Peyer's patch (tissue), 4 donors: Measurements from ENCODE around the gene NSG1. TPM values are rescaled to one million over a fixed set of nuclear protein-coding genes. Genes with fewer than 3 reads are reported as not detected.

Experiments
- DNase-seq, 3 donors: peaks; one replicate each; pipeline ENCODE4 v3.0.0-alpha.2; 2017 to 2019
- H3K27ac ChIP-seq, 4 donors: fragments of 200-600 bp; sonication (generic); one replicate each; pipeline ENCODE4 v1.5.1; 2016 to 2019
- H3K27me3 ChIP-seq, 2 donors: fragments of 200-600 bp; sonication (generic); one replicate each; pipeline ENCODE4 v1.5.1; 2019
- H3K36me3 ChIP-seq, 3 donors: fragments of 200-600 bp; sonication (generic); one replicate each; pipeline ENCODE4 v1.5.1; 2016 to 2019
- H3K4me1 ChIP-seq, 4 donors: fragments of 200-600 bp; sonication (generic); one replicate each; pipeline ENCODE4 v1.5.1; 2016 to 2019
- H3K4me3 ChIP-seq, 4 donors: fragments of 200-600 bp; sonication (generic); 1 replicate in 3 of 4; 2 replicates in 1 of 4; pipeline ENCODE4 v1.5.1; 2016 to 2019; ENCODE audit warnings: mild to moderate bottlenecking in 1 of 4
- H3K9me3 ChIP-seq, 4 donors: fragments of 200-600 bp; sonication (generic); one replicate each; pipeline ENCODE4 v1.5.1; 2016 to 2019; ENCODE audit warnings: mild to moderate bottlenecking in 1 of 4
- POLR2A ChIP-seq, 2 donors: fragments of 450-650 bp; IDR thresholded peaks; one replicate each; pipeline ENCODE4 v1.5.1; 2017; ENCODE audit warnings: antibody characterized with exemption in 2 of 2, mild to moderate bottlenecking in 2 of 2, moderate library complexity in 2 of 2
- total RNA-seq, 4 donors: library from RNA; depleted of rRNA; stranded (reverse); fragments of >200 nt; gene quantifications; one replicate each; pipeline ENCODE4 v1.1.0, GENCODE V29; 2016
- TF ChIP-seq, protein P1 (sequence below), 6 experiments: fragments of 450-650 bp in 4 of 6; fragments of 200-600 bp in 2 of 6; sonication (generic) in 1 of 6; IDR thresholded peaks; one replicate each; pipeline ENCODE4 v1.5.1; 2017 to 2019; ENCODE audit warnings: antibody characterized with exemption in 6 of 6, mild to moderate bottlenecking in 3 of 6, moderate library complexity in 1 of 6

The NSG1 gene
- total RNA-seq, 4 donors from 2014 or later = 2.0 to 13.2 (median 3.7) TPM

DNA sequence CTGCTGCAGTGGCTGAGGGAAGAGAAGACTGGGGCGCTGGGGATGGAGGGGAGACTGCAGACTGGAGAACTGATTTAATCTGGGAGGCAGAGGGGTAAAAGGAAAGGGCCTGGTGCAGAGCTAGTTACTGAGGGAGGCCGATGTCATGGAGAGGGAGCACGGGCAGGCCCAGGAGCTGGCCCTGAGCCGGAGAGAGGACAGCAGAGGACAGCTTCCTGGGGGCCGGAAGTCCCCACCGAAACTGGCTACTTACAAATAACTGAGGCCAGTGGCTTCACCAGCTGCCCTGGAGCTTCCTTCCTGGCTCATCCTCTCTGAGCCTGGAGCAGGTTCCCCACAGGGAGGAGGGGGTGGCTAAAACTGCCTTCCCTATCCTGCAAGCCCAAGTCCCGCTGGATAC, 26.9 kb downstream of the NSG1 start:
- Histone ChIP-seq H3K27ac (no peak overlapping the region), H3K4me1 (no peaks in the 10 kb centered on the region), H3K36me3 (peaks cover 0 to 12% (median 0%) of the 10 kb centered on the region in 3 donors), H3K9me3 (peaks cover 0 to 6% (median 0%) of the 10 kb centered on the region in 4 donors), H3K4me3 (no peak overlapping the region), H3K27me3 (no peaks in the 10 kb centered on the region)
- TF ChIP-seq, protein P1, sequence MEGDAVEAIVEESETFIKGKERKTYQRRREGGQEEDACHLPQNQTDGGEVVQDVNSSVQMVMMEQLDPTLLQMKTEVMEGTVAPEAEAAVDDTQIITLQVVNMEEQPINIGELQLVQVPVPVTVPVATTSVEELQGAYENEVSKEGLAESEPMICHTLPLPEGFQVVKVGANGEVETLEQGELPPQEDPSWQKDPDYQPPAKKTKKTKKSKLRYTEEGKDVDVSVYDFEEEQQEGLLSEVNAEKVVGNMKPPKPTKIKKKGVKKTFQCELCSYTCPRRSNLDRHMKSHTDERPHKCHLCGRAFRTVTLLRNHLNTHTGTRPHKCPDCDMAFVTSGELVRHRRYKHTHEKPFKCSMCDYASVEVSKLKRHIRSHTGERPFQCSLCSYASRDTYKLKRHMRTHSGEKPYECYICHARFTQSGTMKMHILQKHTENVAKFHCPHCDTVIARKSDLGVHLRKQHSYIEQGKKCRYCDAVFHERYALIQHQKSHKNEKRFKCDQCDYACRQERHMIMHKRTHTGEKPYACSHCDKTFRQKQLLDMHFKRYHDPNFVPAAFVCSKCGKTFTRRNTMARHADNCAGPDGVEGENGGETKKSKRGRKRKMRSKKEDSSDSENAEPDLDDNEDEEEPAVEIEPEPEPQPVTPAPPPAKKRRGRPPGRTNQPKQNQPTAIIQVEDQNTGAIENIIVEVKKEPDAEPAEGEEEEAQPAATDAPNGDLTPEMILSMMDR (IDR thresholded peaks at IDR 0.05) = no peak
- TF ChIP-seq POLR2A (IDR thresholded peaks at IDR 0.05) = no peak
- DNase-seq = no peak

DNA sequence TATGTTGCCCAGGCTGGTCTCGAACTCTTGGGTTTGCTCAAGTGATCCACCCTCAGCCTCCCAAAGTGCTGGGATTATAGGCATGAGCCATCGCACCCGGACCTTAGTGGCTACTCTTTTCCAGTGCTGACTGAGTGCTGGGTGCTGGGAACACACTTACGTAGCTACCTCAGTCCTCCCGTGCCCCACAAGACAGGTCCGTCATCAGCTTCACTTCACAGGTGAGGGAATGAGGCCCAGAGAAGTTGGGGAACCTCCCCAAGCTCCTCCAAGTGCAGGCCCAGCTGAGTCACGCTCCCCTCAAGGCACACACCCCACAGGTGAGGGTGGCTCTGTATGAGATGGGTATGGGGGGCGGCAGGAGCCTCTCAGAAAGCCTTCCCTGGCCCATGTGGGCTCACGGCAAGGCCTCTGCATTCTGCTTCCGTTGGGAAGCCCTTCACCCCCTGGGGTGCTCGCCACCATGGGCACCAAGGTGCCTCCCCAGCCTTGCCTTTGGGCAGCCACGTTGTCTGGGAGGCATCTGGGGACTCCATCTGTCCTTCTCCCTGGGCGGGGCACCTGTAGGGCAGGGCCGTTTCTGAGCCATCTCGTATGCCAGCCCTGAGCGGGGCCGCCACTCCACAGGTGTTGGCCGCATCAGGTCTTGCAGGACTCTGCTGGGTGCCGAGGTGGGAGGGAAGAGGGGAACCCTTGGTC, 28.4 kb downstream of the NSG1 start:
- Histone ChIP-seq H3K36me3 (peaks cover 0 to 26% (median 0%) of the 10 kb centered on the region in 3 donors), H3K27ac (no peak overlapping the region), H3K27me3 (no peaks in the 10 kb centered on the region), H3K4me1 (no peaks in the 10 kb centered on the region), H3K9me3 (peaks cover 0 to 6% (median 0%) of the 10 kb centered on the region in 4 donors), H3K4me3 (no peak overlapping the region)
- TF ChIP-seq, protein P1 (IDR thresholded peaks at IDR 0.05) = no peak
- no peak for TF ChIP-seq POLR2A (IDR thresholded peaks at IDR 0.05)
- DNase-seq = peak in 1 of 3 donors; percentile 44

DNA sequence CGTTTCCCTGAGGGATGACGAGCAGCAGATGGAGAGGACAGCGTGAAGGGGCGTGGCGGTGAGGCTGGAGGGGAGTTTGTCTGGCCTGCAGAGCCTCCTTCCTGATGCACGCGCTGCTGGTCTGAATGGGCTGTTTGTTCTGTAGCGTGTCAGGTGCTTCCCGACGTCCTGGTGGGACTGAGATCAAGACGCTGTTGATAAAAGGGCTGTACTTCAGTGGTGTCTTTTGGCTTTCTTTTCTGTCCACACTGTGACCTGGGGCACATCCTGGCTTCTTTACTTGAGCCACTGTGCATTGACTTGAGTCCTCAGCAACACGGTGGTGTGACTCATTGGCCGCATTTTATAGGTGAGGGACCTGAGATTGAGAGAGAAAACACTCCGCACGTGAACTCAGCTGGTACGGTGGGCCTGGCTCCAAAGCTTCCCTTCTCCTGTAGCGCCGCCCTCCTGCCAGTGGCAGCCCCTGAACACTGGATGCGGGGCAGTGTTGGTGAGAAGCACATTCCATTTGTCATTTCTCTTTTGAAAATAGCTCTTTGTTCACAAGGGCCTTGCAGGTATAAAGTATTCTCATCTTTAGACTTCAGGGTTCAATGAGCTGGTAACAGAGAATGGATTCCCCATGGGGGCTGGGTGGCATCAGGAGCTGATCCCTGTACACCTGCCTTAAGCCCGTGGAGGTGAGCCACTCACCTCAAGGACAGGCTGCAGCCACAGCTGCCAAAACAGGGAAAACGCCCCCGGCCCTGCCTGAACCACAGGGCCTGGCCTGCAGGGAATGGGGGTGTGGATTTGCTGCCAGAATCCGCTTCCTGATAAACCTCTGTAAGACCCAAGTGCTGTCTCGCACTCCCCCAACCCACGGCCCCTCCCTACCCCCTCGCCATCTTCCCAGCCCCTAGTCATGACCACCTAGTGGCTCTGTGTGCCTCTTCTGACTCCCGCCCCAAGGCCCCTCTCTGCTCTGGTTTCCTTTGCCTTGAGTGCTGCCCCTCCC, 29.2 kb downstream of the NSG1 start:
- TF ChIP-seq, protein P1 (IDR thresholded peaks at IDR 0.05) = no peak
- Histone ChIP-seq H3K27me3 (no peaks in the 10 kb centered on the region), H3K36me3 (peaks cover 0 to 35% (median 0%) of the 10 kb centered on the region in 3 donors), H3K4me3 (no peak overlapping the region), H3K9me3 (peaks cover 0 to 6% (median 0%) of the 10 kb centered on the region in 4 donors), H3K4me1 (no peaks in the 10 kb centered on the region), H3K27ac (no peak overlapping the region)
- peak in 2 of 3 donors; percentile 39 to 40 for DNase-seq

DNA sequence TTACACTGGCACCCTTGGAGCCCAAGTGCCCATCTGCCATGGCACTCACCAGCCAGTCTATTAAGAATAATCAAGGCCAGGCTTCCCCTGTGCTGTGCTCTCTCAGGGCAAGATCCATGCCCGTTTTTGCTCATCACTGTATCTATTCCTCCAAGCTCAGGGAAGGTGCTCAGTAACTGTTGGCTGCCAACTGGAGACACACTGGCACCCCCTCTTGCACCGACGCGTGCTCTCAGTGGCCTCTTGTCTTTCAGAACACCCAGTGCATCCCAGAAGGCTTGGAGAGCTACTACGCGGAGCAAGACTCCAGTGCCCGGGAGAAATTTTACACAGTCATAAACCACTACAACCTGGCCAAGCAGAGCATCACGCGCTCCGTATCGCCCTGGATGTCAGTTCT, 30.1 kb downstream of the NSG1 start:
- Histone ChIP-seq H3K4me3 (no peak overlapping the region), H3K4me1 (no peaks in the 10 kb centered on the region), H3K27ac (no peak overlapping the region), H3K36me3 (peaks cover 0 to 43% (median 0%) of the 10 kb centered on the region in 3 donors), H3K9me3 (peaks cover 0 to 6% (median 0%) of the 10 kb centered on the region in 4 donors), H3K27me3 (no peaks in the 10 kb centered on the region)
- DNase-seq = peak in 1 of 3 donors; percentile 35
- TF ChIP-seq, protein P1 (IDR thresholded peaks at IDR 0.05) = no peak
- no peak for TF ChIP-seq POLR2A (IDR thresholded peaks at IDR 0.05)

DNA sequence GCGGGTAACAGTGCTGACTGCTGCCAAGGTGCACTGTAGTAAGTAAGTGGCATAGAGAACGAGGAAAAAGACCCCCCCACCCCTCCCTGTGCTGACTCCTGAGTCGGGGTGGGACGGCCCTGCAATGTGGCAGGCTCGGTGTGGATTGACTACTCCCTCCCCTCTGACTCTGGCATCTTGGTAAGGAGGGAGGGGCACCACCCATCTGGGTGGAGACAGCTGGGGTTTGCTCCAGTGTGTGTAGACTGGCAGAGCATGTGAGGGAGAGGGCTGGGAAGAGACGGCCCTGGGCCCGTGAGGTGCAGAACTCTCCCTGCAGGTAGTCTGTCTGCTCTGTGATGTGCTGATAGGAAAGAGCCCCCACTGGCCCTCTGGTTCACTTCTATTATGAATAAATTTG, 31.0 kb downstream of the NSG1 start:
- peaks cover 0 to 6% (median 0%) of the 10 kb centered on the region in 4 donors for H3K9me3 ChIP-seq
- peaks cover 0 to 50% (median 0%) of the 10 kb centered on the region in 3 donors for H3K36me3 ChIP-seq
- no peak overlapping the region for H3K27ac ChIP-seq
- H3K4me3 ChIP-seq = no peak overlapping the region
- no peaks in the 10 kb centered on the region for H3K4me1 ChIP-seq
- TF ChIP-seq POLR2A (IDR thresholded peaks at IDR 0.05) = no peak
- TF ChIP-seq, protein P1 (IDR thresholded peaks at IDR 0.05) = no peak
- peak in 2 of 3 donors; percentile 29 to 38 for DNase-seq
- H3K27me3 ChIP-seq = no peaks in the 10 kb centered on the region
